ENCODE data around the gene CCL5. TPM values are rescaled to one million over a fixed set of nuclear protein-coding genes. Genes with fewer than 3 reads are reported as not detected.

The CCL5 gene
- total and polyA plus RNA-seq, 2 donors (not counting 3 experiments of a cell fraction or from before 2014, with no cell fraction given): not detected

DNA sequence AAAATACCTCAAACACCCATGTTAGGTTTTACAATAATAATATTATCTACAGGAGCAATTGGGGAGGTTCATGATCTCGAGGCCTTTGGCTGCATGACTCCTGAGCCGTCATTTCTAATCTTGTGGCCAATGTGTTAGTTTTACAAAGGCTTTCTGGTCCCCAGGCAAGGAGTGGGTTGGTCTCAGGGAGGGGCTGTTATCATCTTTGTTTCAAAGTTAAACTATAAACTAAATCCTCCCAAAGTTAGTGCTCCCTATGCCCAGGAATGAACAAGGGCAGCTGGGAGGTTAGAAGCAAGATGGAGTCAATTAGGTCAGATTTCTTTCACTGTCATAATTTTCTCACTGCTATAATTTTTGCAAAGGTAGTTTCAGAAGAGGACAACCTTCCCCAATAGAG is 9.1 kb upstream of the CCL5 start:
- POLR2A ChIA-PET: no interaction called here
- Histone ChIP-seq H3K4me2 (ENCODE audit: insufficient read depth, low read length) (no peak overlapping the region), H3K27ac (ENCODE audit: insufficient read depth, low read depth, low read length) (no peak overlapping the region), H3K9ac (replicated peaks; ENCODE audit: extremely low read depth, insufficient read depth, low read length) (no peak overlapping the region), H3K36me3 (ENCODE audit: control insufficient read depth in 2 of 2, extremely low read depth in 1 of 2, insufficient read depth in 2 of 2, low read length in 2 of 2) (no peaks in the 10 kb centered on the region), H3K79me2 (ENCODE audit: control insufficient read depth, insufficient read depth, low read length) (no peaks in the 10 kb centered on the region), H4K20me1 (replicated peaks; ENCODE audit: control insufficient read depth, extremely low read depth, insufficient read depth, low read length) (no peaks in the 10 kb centered on the region), H3K27me3 (ENCODE audit: control insufficient read depth in 2 of 2, insufficient read depth in 2 of 2, low read length in 2 of 2) (no peaks in the 10 kb centered on the region), H3K4me3 (replicated peaks in 1 of 3; ENCODE audit: insufficient read depth in 1 of 3, low read depth in 1 of 3, low read length in 3 of 3) (no peak overlapping the region), H2AFZ (ENCODE audit: low read depth, low read length) (no peak overlapping the region), H3K4me1 (ENCODE audit: control insufficient read depth, extremely low read depth, insufficient read depth, low read length) (no peaks in the 10 kb centered on the region), H3K9me1 (replicated peaks; ENCODE audit: control insufficient read depth, extremely low read depth, insufficient read depth, low read length) (no peaks in the 10 kb centered on the region), H3K9me3 (replicated peaks; ENCODE audit: control insufficient read depth, insufficient read depth, low read length) (no peaks in the 10 kb centered on the region)
- intact Hi-C loops (cut with micrococcal nuclease) (no loop called here), dilution Hi-C loops (cut with MboI; ENCODE audit: extremely low pct_ligation_motif_present, low sequenced_read_pairs) (no loop called here)
- CTCF ChIA-PET: no interaction called here
- no peak for TF ChIP-seq GATA2 (IDR thresholded peaks at IDR 0.05; ENCODE audit: insufficient read depth, insufficient read length, low read depth, low read length)
- TF ChIP-seq FOS (IDR thresholded peaks at IDR 0.05; ENCODE audit: borderline replicate concordance, insufficient read depth, low read length): no peak
- TF ChIP-seq POLR2A (IDR thresholded peaks at IDR 0.05; ENCODE audit: low read depth, low read length): no peak
- no peak for TF ChIP-seq JUN (IDR thresholded peaks at IDR 0.05; ENCODE audit: borderline replicate concordance, insufficient read depth, insufficient read length, low read depth)
- TF ChIP-seq EZH2 (IDR thresholded peaks at IDR 0.05; ENCODE audit: borderline replicate concordance, low read depth, low read length, severe bottlenecking): no peak
- no peak for TF ChIP-seq MYC (IDR thresholded peaks at IDR 0.05; ENCODE audit: low read depth, low read length)
- TF ChIP-seq, protein P1, sequence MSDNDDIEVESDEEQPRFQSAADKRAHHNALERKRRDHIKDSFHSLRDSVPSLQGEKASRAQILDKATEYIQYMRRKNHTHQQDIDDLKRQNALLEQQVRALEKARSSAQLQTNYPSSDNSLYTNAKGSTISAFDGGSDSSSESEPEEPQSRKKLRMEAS (IDR thresholded peaks at IDR 0.05; ENCODE audit: insufficient read depth, insufficient read length): no peak
- TF ChIP-seq, protein P2, sequence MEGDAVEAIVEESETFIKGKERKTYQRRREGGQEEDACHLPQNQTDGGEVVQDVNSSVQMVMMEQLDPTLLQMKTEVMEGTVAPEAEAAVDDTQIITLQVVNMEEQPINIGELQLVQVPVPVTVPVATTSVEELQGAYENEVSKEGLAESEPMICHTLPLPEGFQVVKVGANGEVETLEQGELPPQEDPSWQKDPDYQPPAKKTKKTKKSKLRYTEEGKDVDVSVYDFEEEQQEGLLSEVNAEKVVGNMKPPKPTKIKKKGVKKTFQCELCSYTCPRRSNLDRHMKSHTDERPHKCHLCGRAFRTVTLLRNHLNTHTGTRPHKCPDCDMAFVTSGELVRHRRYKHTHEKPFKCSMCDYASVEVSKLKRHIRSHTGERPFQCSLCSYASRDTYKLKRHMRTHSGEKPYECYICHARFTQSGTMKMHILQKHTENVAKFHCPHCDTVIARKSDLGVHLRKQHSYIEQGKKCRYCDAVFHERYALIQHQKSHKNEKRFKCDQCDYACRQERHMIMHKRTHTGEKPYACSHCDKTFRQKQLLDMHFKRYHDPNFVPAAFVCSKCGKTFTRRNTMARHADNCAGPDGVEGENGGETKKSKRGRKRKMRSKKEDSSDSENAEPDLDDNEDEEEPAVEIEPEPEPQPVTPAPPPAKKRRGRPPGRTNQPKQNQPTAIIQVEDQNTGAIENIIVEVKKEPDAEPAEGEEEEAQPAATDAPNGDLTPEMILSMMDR (IDR thresholded peaks at IDR 0.05; ENCODE audit: extremely low read depth in 1 of 2, insufficient read depth in 1 of 2, low read depth in 1 of 2, low read length in 2 of 2): no peak
- no peak for TF ChIP-seq POLR2AphosphoS5 (IDR thresholded peaks at IDR 0.05; ENCODE audit: insufficient read depth, low read depth, low read length)
- FAIRE-seq (no peak), DNase-seq (ENCODE audit: low read depth, low spot score) (no peak)
- no TSS peak for BruUV-seq (replicated peaks)

Data from endothelial cell of umbilical vein (primary cell).